Smooth muscle cell (in vitro differentiated cells): ENCODE measurements around the gene STX16. TPM values are rescaled to one million over a fixed set of nuclear protein-coding genes. Genes with fewer than 3 reads are reported as not detected.

Experiments
- DNase-seq: peaks from one replicate; lab custom pipeline; 2025; ENCODE audit not compliant: unreplicated experiment; lab: John Stamatoyannopoulos, UW
- H2AFZ ChIP-seq: fragments of 200-600 bp; sonication (generic); 2 replicates; pipeline ENCODE4 v1.6.0; 2016; ENCODE audit warnings: antibody characterized with exemption, low read depth, mild to moderate bottlenecking
- H3F3A ChIP-seq: fragments of 200-600 bp; sonication (generic); 2 replicates; pipeline ENCODE4 v1.6.0; 2017; ENCODE audit warnings: antibody characterized with exemption, low read depth
- H3K27ac ChIP-seq: fragments of 200-600 bp; sonication (generic); 2 replicates; pipeline ENCODE4 v1.5.1; 2016; ENCODE audit warnings: low read depth, mild to moderate bottlenecking
- H3K27me3 ChIP-seq: fragments of 200-600 bp; sonication (generic); 2 replicates; pipeline ENCODE4 v1.6.1; 2016; ENCODE audit warnings: low read depth, mild to moderate bottlenecking
- H3K36me3 ChIP-seq: fragments of 200-600 bp; sonication (generic); 2 replicates; pipeline ENCODE4 v1.5.1; 2016; ENCODE audit warnings: low read depth
- H3K4me1 ChIP-seq: fragments of 200-600 bp; sonication (generic); 2 replicates; pipeline ENCODE4 v1.5.1; 2016; ENCODE audit warnings: low read depth
- H3K4me2 ChIP-seq: fragments of 200-600 bp; sonication (generic); 2 replicates; pipeline ENCODE4 v1.6.0; 2016; ENCODE audit warnings: mild to moderate bottlenecking
- H3K4me3 ChIP-seq: fragments of 200-600 bp; sonication (generic); 2 replicates; pipeline ENCODE4 v1.5.1; 2016; ENCODE audit warnings: mild to moderate bottlenecking
- H3K79me2 ChIP-seq: fragments of 200-600 bp; sonication (generic); 2 replicates; pipeline ENCODE4 v1.6.0; 2016; ENCODE audit warnings: low read depth, mild to moderate bottlenecking
- H3K9ac ChIP-seq: fragments of 200-600 bp; sonication (generic); 2 replicates; pipeline ENCODE4 v1.6.0; 2016; ENCODE audit warnings: low read depth
- H3K9me3 ChIP-seq: fragments of 200-600 bp; sonication (generic); replicated peaks from 2 replicates; pipeline ENCODE4 v1.5.1; 2016; ENCODE audit warnings: low read depth
- H4K20me1 ChIP-seq: fragments of 200-600 bp; sonication (generic); 2 replicates; pipeline ENCODE4 v1.6.0; 2016; ENCODE audit warnings: low read depth
- CTCF ChIP-seq: fragments of 200-600 bp; sonication (generic); IDR thresholded peaks from 2 replicates; pipeline ENCODE4 v1.5.1; 2017; ENCODE audit warnings: borderline replicate concordance, mild to moderate bottlenecking, antibody characterized with exemption; ENCODE audit not compliant: insufficient read depth, poor library complexity, severe bottlenecking
- WGBS: methylation state at CpG from one replicate; pipeline ENCODE4 v1.1.7; 2016; ENCODE audit warnings: low lambda C conversion rate; 5-methylcytosine and 5-hydroxymethylcytosine counted together
- polyA plus RNA-seq: library from polyadenylated mRNA; unstranded; fragments of >200 nt; fragmentation: Nextera tagmentation; extraction: Ambion mirVana; gene quantifications from 2 replicates; pipeline ENCODE4 v1.2.1, GENCODE V29; 2016
- total RNA-seq: library from RNA; depleted of rRNA; stranded (reverse); fragments of >200 nt; gene quantifications from 2 replicates; pipeline ENCODE4 v1.2.3, GENCODE V29; 2014

The STX16 gene
- total and polyA plus RNA-seq, 2 experiments from 2014 or later: 22.5 to 35.8 TPM

GRCh38 chr20:58625585-58625984 lies 25.5 kb upstream of the STX16 start:
- no peak overlapping the region for H3K4me3 ChIP-seq
- no peaks in the 10 kb centered on the region for H3F3A ChIP-seq
- H3K36me3 ChIP-seq: no peaks in the 10 kb centered on the region
- no peak overlapping the region for H2AFZ ChIP-seq
- no peak for DNase-seq
- TF ChIP-seq CTCF: no peak
- no peaks in the 10 kb centered on the region for H4K20me1 ChIP-seq
- no peak overlapping the region for H3K4me2 ChIP-seq
- H3K4me1 ChIP-seq: peaks cover 13% of the 10 kb centered on the region
- no peaks in the 10 kb centered on the region for H3K27me3 ChIP-seq
- no peak overlapping the region for H3K9ac ChIP-seq
- 93% methylated on average over 6 of the region's 6 CpGs for WGBS
- no peaks in the 10 kb centered on the region for H3K9me3 ChIP-seq
- peak overlapping the region; percentile 100 for H3K27ac ChIP-seq
- no peaks in the 10 kb centered on the region for H3K79me2 ChIP-seq

- no peak for TF ChIP-seq CTCF
- H3F3A ChIP-seq: no peaks in the 10 kb centered on the region
- no peak overlapping the region for H3K27ac ChIP-seq
- no peak overlapping the region for H3K4me3 ChIP-seq
- H3K79me2 ChIP-seq: no peaks in the 10 kb centered on the region
- H3K27me3 ChIP-seq: no peaks in the 10 kb centered on the region
- 100% methylated on average over 4 of the region's 4 CpGs for WGBS
- H3K4me1 ChIP-seq: peaks cover 13% of the 10 kb centered on the region
- H4K20me1 ChIP-seq: no peaks in the 10 kb centered on the region
- no peak overlapping the region for H3K9ac ChIP-seq
- no peak for DNase-seq
- H3K4me2 ChIP-seq: no peak overlapping the region
- no peak overlapping the region for H2AFZ ChIP-seq
- H3K9me3 ChIP-seq: no peaks in the 10 kb centered on the region
- H3K36me3 ChIP-seq: no peaks in the 10 kb centered on the region
Measured at GRCh38 chr20:58626051-58626450, 25.0 kb upstream of the STX16 start.

- Histone ChIP-seq H3K4me1 (peaks cover 13% of the 10 kb centered on the region), H4K20me1 (no peaks in the 10 kb centered on the region), H3K4me3 (no peak overlapping the region), H3K9me3 (no peaks in the 10 kb centered on the region), H3K27me3 (no peaks in the 10 kb centered on the region), H3K36me3 (no peaks in the 10 kb centered on the region), H3K9ac (no peak overlapping the region), H3F3A (no peaks in the 10 kb centered on the region), H3K79me2 (no peaks in the 10 kb centered on the region), H3K4me2 (no peak overlapping the region), H2AFZ (no peak overlapping the region), H3K27ac (no peak overlapping the region)
- TF ChIP-seq CTCF: no peak
- 95% methylated on average over 11 of the region's 11 CpGs for WGBS
- no peak for DNase-seq
Measured at GRCh38 chr20:58627212-58628072, 23.6 kb upstream of the STX16 start.
